DOHH2 (cell line): ENCODE measurements around the gene SLC30A4.
A peak's percentile ranks its signal among the peaks of the same experiment; 100 is the strongest.

Experiments used
- H3F3A ChIP-seq: fragments of 200-600 bp; sonication (generic), shearing (Covaris generic); 2 replicates; pipeline ENCODE4 v1.6.0; 2016; ENCODE audit warnings: antibody characterized with exemption, mild to moderate bottlenecking; ENCODE audit not compliant: control insufficient read depth, insufficient read depth
- H3K27ac ChIP-seq: fragments of 200-600 bp; sonication (generic); 2 replicates; pipeline ENCODE4 v1.5.1; 2014; ENCODE audit warnings: low read depth, mild to moderate bottlenecking, low read length, moderate library complexity
- H3K27me3 ChIP-seq: fragments of 200-600 bp; sonication (generic); 2 replicates; pipeline ENCODE4 v1.6.1; 2014; ENCODE audit warnings: mild to moderate bottlenecking, low read length, mixed read lengths; ENCODE audit not compliant: control insufficient read depth
- H3K36me3 ChIP-seq: fragments of 200-600 bp; sonication (generic); 2 replicates; pipeline ENCODE4 v1.6.1; 2014; ENCODE audit warnings: mild to moderate bottlenecking, low read length, moderate library complexity, mixed read lengths; ENCODE audit not compliant: control insufficient read depth
- H3K4me1 ChIP-seq: fragments of 200-600 bp; sonication (generic); 2 replicates; pipeline ENCODE4 v1.6.1; 2014; ENCODE audit warnings: mild to moderate bottlenecking, low read length, mixed read lengths; ENCODE audit not compliant: control insufficient read depth
- H3K4me2 ChIP-seq: fragments of 200-600 bp; sonication (generic); 2 replicates; pipeline ENCODE4 v1.6.0; 2014; ENCODE audit warnings: mild to moderate bottlenecking, low read length, moderate library complexity
- H3K4me3 ChIP-seq: fragments of 200-600 bp; sonication (generic); 2 replicates; pipeline ENCODE4 v1.5.1; 2014; ENCODE audit warnings: mild to moderate bottlenecking, low read length, mixed read lengths
- H3K79me2 ChIP-seq: fragments of 200-600 bp; sonication (generic); 2 replicates; pipeline ENCODE4 v1.6.1; 2014; ENCODE audit warnings: mild to moderate bottlenecking, low read length, mixed read lengths; ENCODE audit not compliant: control insufficient read depth
- H3K9me2 ChIP-seq: fragments of 200-600 bp; sonication (generic); replicated peaks from 2 replicates; pipeline ENCODE4 v1.6.1; 2014; ENCODE audit warnings: mild to moderate bottlenecking, low read length, mixed read lengths; ENCODE audit not compliant: control insufficient read depth
- H3K9me3 ChIP-seq: fragments of 200-600 bp; sonication (generic); 2 replicates; pipeline ENCODE4 v1.6.1; 2014; ENCODE audit warnings: antibody characterized with exemption, low read length, mixed read lengths; ENCODE audit not compliant: control insufficient read depth, insufficient read depth
- H4K20me1 ChIP-seq: fragments of 200-600 bp; sonication (generic); 2 replicates; pipeline ENCODE4 v1.6.0; 2014; ENCODE audit warnings: low read depth, mild to moderate bottlenecking, antibody characterized with exemption, low read length, moderate library complexity; ENCODE audit not compliant: control insufficient read depth, insufficient read depth
- CTCF ChIP-seq: fragments of 200-600 bp; sonication (generic); IDR thresholded peaks from one replicate; pipeline ENCODE4 v1.5.1; 2014; ENCODE audit warnings: antibody characterized with exemption, mild to moderate bottlenecking, low read depth, low read length; ENCODE audit not compliant: poor library complexity, severe bottlenecking
- EZH2phosphoT487 ChIP-seq: fragments of 200-600 bp; sonication (generic); IDR thresholded peaks from 2 replicates; pipeline ENCODE4 v1.6.1; 2017; ENCODE audit warnings: borderline replicate concordance, mild to moderate bottlenecking, antibody characterized with exemption, low read length, moderate library complexity, mixed read lengths

SLC30A4 gene

GRCh38 chr15:45522328-45523165 lies at the start of gene SLC30A4:
Gene SLC30A4 (minus strand): TSS chr15:45522755. CDS start chr15:45522354, 401 bp downstream.
- no peaks in the 10 kb centered on the region for H4K20me1 ChIP-seq
- H3F3A ChIP-seq = peaks cover 27% of the 10 kb centered on the region
- no peaks in the 10 kb centered on the region for H3K27me3 ChIP-seq
- H3K79me2 ChIP-seq = peaks cover 34% of the 10 kb centered on the region
- no peaks in the 10 kb centered on the region for H3K9me3 ChIP-seq
- peaks cover 72% of the 10 kb centered on the region for H3K4me1 ChIP-seq
- no peaks in the 10 kb centered on the region for H3K9me2 ChIP-seq
- H3K4me2 ChIP-seq = peak within 1 kb of the TSS; percentile 98
- peaks cover 15% of the 10 kb centered on the region for H3K36me3 ChIP-seq
- H3K4me3 ChIP-seq = peak within 1 kb of the TSS; percentile 85
- peak within 1 kb of the TSS; percentile 36 for H3K27ac ChIP-seq
- no peak for TF ChIP-seq EZH2phosphoT487
- TF ChIP-seq CTCF = peak; percentile 63

DNA sequence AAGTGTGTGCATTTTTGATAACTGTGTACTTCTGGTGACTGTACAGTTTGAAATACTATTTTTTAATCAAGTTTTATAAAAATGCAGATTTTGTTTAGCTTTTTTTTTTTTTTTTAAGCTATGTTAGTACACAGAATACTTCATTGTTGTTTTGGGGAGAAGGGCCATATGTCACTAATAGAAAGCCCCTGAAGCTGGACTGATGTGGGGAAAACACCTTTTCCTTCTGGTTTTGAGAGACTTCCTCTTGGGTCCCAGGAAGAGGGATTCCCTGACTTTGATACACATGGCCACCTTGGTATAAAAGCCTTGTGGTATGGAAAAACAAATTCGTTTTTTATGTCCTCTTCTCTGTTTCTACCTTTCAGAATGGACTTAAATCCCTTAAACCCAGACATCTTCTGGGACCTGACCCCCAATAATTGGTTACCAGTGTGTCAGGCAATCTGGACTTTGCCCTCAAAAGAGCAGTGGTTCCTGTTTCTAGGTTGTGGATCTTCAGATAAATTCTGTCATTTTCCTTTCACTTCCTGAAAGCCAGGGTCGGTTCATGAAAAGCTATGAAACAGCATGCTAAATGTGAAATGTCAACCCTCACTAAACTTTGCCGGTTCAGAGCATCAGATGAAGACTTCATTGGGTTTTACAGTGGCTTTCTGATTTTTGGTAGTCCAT lies 33.5 kb upstream of the SLC30A4 start:
- Histone ChIP-seq H3K36me3 (no peaks in the 10 kb centered on the region), H3K27me3 (no peaks in the 10 kb centered on the region), H3K27ac (no peak overlapping the region), H3K9me2 (no peaks in the 10 kb centered on the region), H3F3A (no peaks in the 10 kb centered on the region), H3K9me3 (no peaks in the 10 kb centered on the region), H3K4me2 (peak overlapping the region; percentile 37), H3K4me3 (no peak overlapping the region), H3K4me1 (peaks cover 32% of the 10 kb centered on the region), H4K20me1 (no peaks in the 10 kb centered on the region), H3K79me2 (no peaks in the 10 kb centered on the region)
- TF ChIP-seq EZH2phosphoT487 = no peak
- TF ChIP-seq CTCF = no peak

GRCh38 chr15:45551676-45552075 lies 29.1 kb upstream of the SLC30A4 start:
- no peaks in the 10 kb centered on the region for H3K9me2 ChIP-seq
- H3K27me3 ChIP-seq = no peaks in the 10 kb centered on the region
- H3K36me3 ChIP-seq = no peaks in the 10 kb centered on the region
- no peak for TF ChIP-seq EZH2phosphoT487
- TF ChIP-seq CTCF = no peak
- no peak overlapping the region for H3K4me2 ChIP-seq
- no peaks in the 10 kb centered on the region for H3K79me2 ChIP-seq
- 0 out of 2 replicates have a peak, but pooled peaks cover under 1% of the 10 kb centered on the region for H3F3A ChIP-seq
- H3K4me3 ChIP-seq = no peak overlapping the region
- no peaks in the 10 kb centered on the region for H4K20me1 ChIP-seq
- H3K9me3 ChIP-seq = no peaks in the 10 kb centered on the region
- H3K27ac ChIP-seq = no peak overlapping the region
- H3K4me1 ChIP-seq = peaks cover 37% of the 10 kb centered on the region
